SK-N-SH (cell line): ENCODE measurements around the gene LNPEP. TPM values are rescaled to one million over a fixed set of nuclear protein-coding genes. Genes with fewer than 3 reads are reported as not detected.

Source experiments
- CTCF ChIA-PET: fragments of 300-600, 350-600 bp; formaldehyde crosslinking; extraction: SDS; loops from one replicate; lab custom pipeline; 2021; lab: Yijun Ruan, JAX
- POLR2A ChIA-PET: fragments of 350-600 bp; sonication (Branson Sonifier 250); formaldehyde crosslinking; extraction: SDS; loops from one replicate; lab custom pipeline; 2020; ENCODE audit warnings: antibody characterized with exemption, inconsistent platforms; lab: Yijun Ruan, JAX
- DNase-seq: peaks from one replicate; pipeline ENCODE4 v3.0.0; 2012
- H2AFZ ChIP-seq: fragments of 200-600 bp; sonication (generic); 2 replicates; pipeline ENCODE4 v1.8.1; 2016; ENCODE audit warnings: antibody characterized with exemption, mild to moderate bottlenecking, low read depth
- H3F3A ChIP-seq: fragments of 200-600 bp; sonication (generic); replicated peaks from 2 replicates; pipeline ENCODE3; 2016; ENCODE audit warnings: antibody characterized with exemption, mild to moderate bottlenecking; ENCODE audit not compliant: insufficient read depth
- H3K27ac ChIP-seq, 2 experiments: fragments of 200-500 bp in 1 of 2; fragments of 200-600 bp in 1 of 2; sonication (Bioruptor generic) in 1 of 2; sonication (generic), shearing (Covaris generic) in 1 of 2; 2 replicates each; pipeline versions ENCODE4 v1.5.1 to v1.6.1; 2014 to 2016; ENCODE audit warnings: low read depth in 2 of 2, inconsistent platforms in 1 of 2, low read length in 1 of 2, mild to moderate bottlenecking in 1 of 2, mixed read lengths in 1 of 2
- H3K27me3 ChIP-seq: fragments of 200-600 bp; sonication (generic), shearing (Covaris generic); 2 replicates; pipeline ENCODE4 v1.6.1; 2016; ENCODE audit warnings: mixed run types; ENCODE audit not compliant: insufficient read depth
- H3K36me3 ChIP-seq, 2 experiments: fragments of 200-500 bp in 1 of 2; fragments of 200-600 bp in 1 of 2; sonication (Bioruptor generic) in 1 of 2; sonication (generic) in 1 of 2; replicated peaks in 1 of 2; 2 replicates each; pipeline versions ENCODE3 to v1.5.1; 2014 to 2016; ENCODE audit warnings: low read length in 1 of 2, mild to moderate bottlenecking in 1 of 2; ENCODE audit not compliant: insufficient read depth in 2 of 2, control insufficient read depth in 1 of 2
- H3K4me1 ChIP-seq, 2 experiments: fragments of 200-500 bp in 1 of 2; fragments of 200-600 bp in 1 of 2; sonication (Bioruptor generic) in 1 of 2; sonication (generic), shearing (Covaris generic) in 1 of 2; 2 replicates each; pipeline versions ENCODE4 v1.5.1 to v1.6.1; 2014 to 2016; ENCODE audit warnings: low read depth in 1 of 2, low read length in 1 of 2, mixed run types in 1 of 2; ENCODE audit not compliant: insufficient read depth in 2 of 2, control insufficient read depth in 1 of 2
- H3K4me2 ChIP-seq: fragments of 200-600 bp; sonication (generic), shearing (Covaris generic); 2 replicates; pipeline ENCODE4 v1.6.1; 2017; ENCODE audit warnings: mixed run types
- H3K4me3 ChIP-seq, 2 experiments: fragments of 200-500 bp in 1 of 2; fragments of 200-600 bp in 1 of 2; sonication (Bioruptor generic) in 1 of 2; sonication (generic), shearing (Covaris generic) in 1 of 2; 2 replicates each; pipeline versions ENCODE4 v1.5.1 to v1.8.1; 2014 to 2016; ENCODE audit warnings: low read depth in 2 of 2, inconsistent platforms in 1 of 2, low read length in 1 of 2, mild to moderate bottlenecking in 1 of 2, mixed read lengths in 1 of 2, moderate library complexity in 1 of 2
- H3K79me2 ChIP-seq: fragments of 200-600 bp; sonication (generic); 2 replicates; pipeline ENCODE4 v1.8.1; 2017; ENCODE audit warnings: mild to moderate bottlenecking; ENCODE audit not compliant: insufficient read depth
- H3K9ac ChIP-seq: fragments of 200-600 bp; sonication (generic); 2 replicates; pipeline ENCODE4 v1.6.1; 2017; ENCODE audit warnings: mixed run types
- H3K9me2 ChIP-seq: fragments of 200-600 bp; sonication (generic); 2 replicates; pipeline ENCODE4 v1.6.1; 2017; ENCODE audit warnings: mixed run types
- H3K9me3 ChIP-seq: fragments of 200-600 bp; sonication (generic); 2 replicates; pipeline ENCODE4 v1.6.1; 2017; ENCODE audit warnings: mixed run types, mild to moderate bottlenecking, moderate library complexity
- H4K20me1 ChIP-seq: fragments of 200-600 bp; sonication (generic); 2 replicates; pipeline ENCODE4 v1.6.1; 2017; ENCODE audit warnings: mild to moderate bottlenecking, mixed run types; ENCODE audit not compliant: insufficient read depth
- CHD2 ChIP-seq: fragments of 150-350 bp; IDR thresholded peaks from 2 replicates; pipeline ENCODE4 v1.6.1; 2018; ENCODE audit warnings: low read length; ENCODE audit not compliant: partially characterized antibody
- CTCF ChIP-seq: fragments of 200-600 bp; sonication (generic); IDR thresholded peaks from 2 replicates; pipeline ENCODE4 v1.6.1; 2017; ENCODE audit warnings: antibody characterized with exemption, mild to moderate bottlenecking, moderate library complexity
- EP300 ChIP-seq, 2 experiments: IDR thresholded peaks; 2 replicates each; pipeline versions ENCODE4 v1.4.0 to v1.6.1; 2012; ENCODE audit warnings: borderline replicate concordance in 1 of 2, low read depth in 1 of 2, low read length in 1 of 2
- FOSL2 ChIP-seq: IDR thresholded peaks from 2 replicates; pipeline ENCODE4 v1.4.0; 2012; ENCODE audit warnings: low read depth, mild to moderate bottlenecking, moderate library complexity, borderline replicate concordance
- FOXJ3 ChIP-seq: sonication (generic); formaldehyde crosslinking; IDR thresholded peaks from 2 replicates; pipeline ENCODE4 v1.5.1; 2020; ENCODE audit warnings: mild to moderate bottlenecking, missing genetic modification reagents
- IRF3 ChIP-seq: fragments of 150-350 bp; IDR thresholded peaks from 2 replicates; pipeline ENCODE4 v1.6.1; 2016; ENCODE audit warnings: mild to moderate bottlenecking, low read depth, low read length
- MEF2A ChIP-seq: IDR thresholded peaks from 2 replicates; pipeline ENCODE4 v1.4.0; 2012; ENCODE audit warnings: low read depth, borderline replicate concordance
- MXI1 ChIP-seq: IDR thresholded peaks from 2 replicates; pipeline ENCODE4 v1.6.1; 2012; ENCODE audit warnings: mild to moderate bottlenecking, low read depth, low read length, improper control_type of control experiment
- NRF1 ChIP-seq: IDR thresholded peaks from 2 replicates; pipeline ENCODE4 v1.6.1; 2012; ENCODE audit warnings: low read depth, mild to moderate bottlenecking, low read length
- PBX3 ChIP-seq: IDR thresholded peaks from 2 replicates; pipeline ENCODE4; 2012
- POLR2AphosphoS5 ChIP-seq: IDR thresholded peaks from 2 replicates; pipeline ENCODE4 v1.6.1; 2012; ENCODE audit warnings: low read depth, low read length
- RCOR1 ChIP-seq: fragments of 150-350 bp; IDR thresholded peaks from 2 replicates; pipeline ENCODE4 v1.6.1; 2017; ENCODE audit warnings: antibody characterized with exemption, low read length
- RFX5 ChIP-seq: IDR thresholded peaks from 2 replicates; pipeline ENCODE4 v1.6.1; 2012; ENCODE audit warnings: mild to moderate bottlenecking, improper control_type of control experiment, low read length
- SMC3 ChIP-seq: IDR thresholded peaks from 2 replicates; pipeline ENCODE4 v1.6.1; 2012; ENCODE audit warnings: low read depth, low read length, improper control_type of control experiment
- TAF1 ChIP-seq: IDR thresholded peaks from 2 replicates; pipeline ENCODE4 v1.6.1; 2012; ENCODE audit warnings: low read depth, mild to moderate bottlenecking, low read length, moderate library complexity, borderline replicate concordance
- TCF12 ChIP-seq: IDR thresholded peaks from 2 replicates; pipeline ENCODE4 v1.4.0; 2012
- TEAD4 ChIP-seq: IDR thresholded peaks from 2 replicates; pipeline ENCODE4 v1.4.0; 2012; ENCODE audit warnings: mild to moderate bottlenecking, borderline replicate concordance; ENCODE audit not compliant: insufficient read depth
- USF2 ChIP-seq: fragments of 150-350 bp; IDR thresholded peaks from 2 replicates; pipeline ENCODE4 v1.6.1; 2017; ENCODE audit warnings: antibody characterized with exemption, low read length, low read depth, borderline replicate concordance
- YY1 ChIP-seq: IDR thresholded peaks from 2 replicates; pipeline ENCODE4 v1.4.0; 2012; ENCODE audit warnings: low read depth, mild to moderate bottlenecking
- ZBTB33 ChIP-seq: IDR thresholded peaks from 2 replicates; pipeline ENCODE4 v1.4.0; 2012; ENCODE audit warnings: low read depth, borderline replicate concordance
- WGBS: methylation state at CpG from one replicate; pipeline ENCODE4 v1.1.6; 2017; ENCODE audit warnings: low lambda C conversion rate; 5-methylcytosine and 5-hydroxymethylcytosine counted together
- polyA plus RNA-seq, 3 experiments: library from polyadenylated mRNA; depleted of rRNA; stranded (reverse); fragments of >200 nt; gene quantifications; 2 replicates each; pipeline ENCODE4 v1.2.3, GENCODE V29; 2012

LNPEP gene
- polyA plus RNA-seq, 1 of the 3 experiments (the other 2 are of a cell fraction): 4.3 TPM

GRCh38 chr5:97073420-97073819 lies 137.5 kb downstream of the LNPEP start:
- Histone ChIP-seq H3K79me2 (no peaks in the 10 kb centered on the region), H3K27ac (no peak overlapping the region), H3F3A (no peaks in the 10 kb centered on the region), H4K20me1 (no peaks in the 10 kb centered on the region), H3K9me3 (no peaks in the 10 kb centered on the region), H3K4me2 (no peak overlapping the region), H3K4me1 (no peaks in the 10 kb centered on the region), H3K4me3 (no peak overlapping the region), H3K36me3 (no peaks in the 10 kb centered on the region), H3K27me3 (no peaks in the 10 kb centered on the region), H3K9me2 (no peaks in the 10 kb centered on the region), H2AFZ (no peak overlapping the region), H3K9ac (no peak overlapping the region)
- POLR2A ChIA-PET: no interaction called here
- CTCF ChIA-PET: no interaction called here
- no peak for DNase-seq
- 87% methylated on average over 3 of the region's 3 CpGs for WGBS
- TF ChIP-seq RCOR1 (no peak), CTCF (no peak), YY1 (no peak), NRF1 (no peak), POLR2AphosphoS5 (no peak), MXI1 (no peak), TEAD4 (no peak), SMC3 (no peak), ZBTB33 (no peak), MEF2A (no peak), RFX5 (no peak), TCF12 (no peak), USF2 (no peak), TAF1 (no peak), PBX3 (no peak), CHD2 (no peak), FOSL2 (no peak), IRF3 (no peak), EP300 (IDR thresholded peaks at IDR 0.05; ENCODE audit: borderline replicate concordance in 1 of 2, low read depth in 1 of 2, low read length in 1 of 2) (no peak), FOXJ3 (CRISPR knock-in tag) (no peak)
